C4-2B (cell line): ENCODE measurements around the gene TENM4.

Experiments
- CTCF ChIP-seq: fragments of 450-650 bp; conservative IDR thresholded peaks from 2 replicates; pipeline ENCODE4 v1.5.1; 2017; ENCODE audit warnings: mild to moderate bottlenecking
- ZFX ChIP-seq: fragments of 450-650 bp; IDR thresholded peaks from 2 replicates; pipeline ENCODE4 v1.6.1; 2017

- TF ChIP-seq CTCF (no peak), ZFX (no peak)
These were observed 374.1 kb downstream of the TENM4 start for GRCh38 chr11:79066456-79067351.
